Mammary epithelial cell (primary cell): ENCODE measurements around the gene DOK3.

Experiments used
- EZH2 ChIP-seq: IDR thresholded peaks from 2 replicates; pipeline ENCODE4 v1.6.1; 2012; ENCODE audit warnings: low read length, inconsistent platforms, borderline replicate concordance
- TF ChIP-seq, protein P1 (sequence below), 2 donors: IDR thresholded peaks in 1 of 2; conservative IDR thresholded peaks in 1 of 2; 2 replicates each; pipeline ENCODE4 v1.5.1; 2011 to 2012; ENCODE audit warnings: inconsistent platforms in 2 of 2, low read length in 2 of 2, mild to moderate bottlenecking in 2 of 2, control low read depth in 1 of 2, low read depth in 1 of 2; ENCODE audit not compliant: insufficient read depth in 1 of 2; ENCODE audit errors: extremely low read depth in 1 of 2

GRCh38 chr5:177452688-177453638, 56.7 kb downstream of the DOK3 start:
- TF ChIP-seq, protein P1, sequence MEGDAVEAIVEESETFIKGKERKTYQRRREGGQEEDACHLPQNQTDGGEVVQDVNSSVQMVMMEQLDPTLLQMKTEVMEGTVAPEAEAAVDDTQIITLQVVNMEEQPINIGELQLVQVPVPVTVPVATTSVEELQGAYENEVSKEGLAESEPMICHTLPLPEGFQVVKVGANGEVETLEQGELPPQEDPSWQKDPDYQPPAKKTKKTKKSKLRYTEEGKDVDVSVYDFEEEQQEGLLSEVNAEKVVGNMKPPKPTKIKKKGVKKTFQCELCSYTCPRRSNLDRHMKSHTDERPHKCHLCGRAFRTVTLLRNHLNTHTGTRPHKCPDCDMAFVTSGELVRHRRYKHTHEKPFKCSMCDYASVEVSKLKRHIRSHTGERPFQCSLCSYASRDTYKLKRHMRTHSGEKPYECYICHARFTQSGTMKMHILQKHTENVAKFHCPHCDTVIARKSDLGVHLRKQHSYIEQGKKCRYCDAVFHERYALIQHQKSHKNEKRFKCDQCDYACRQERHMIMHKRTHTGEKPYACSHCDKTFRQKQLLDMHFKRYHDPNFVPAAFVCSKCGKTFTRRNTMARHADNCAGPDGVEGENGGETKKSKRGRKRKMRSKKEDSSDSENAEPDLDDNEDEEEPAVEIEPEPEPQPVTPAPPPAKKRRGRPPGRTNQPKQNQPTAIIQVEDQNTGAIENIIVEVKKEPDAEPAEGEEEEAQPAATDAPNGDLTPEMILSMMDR (conservative IDR thresholded peaks at IDR 0.05 in 1 of 2, IDR thresholded peaks at IDR 0.05 in 1 of 2; ENCODE audit: extremely low read depth in 1 of 2, insufficient read depth in 1 of 2, low read depth in 1 of 2, low read length in 2 of 2) = peak; percentile 1 to 8
- TF ChIP-seq EZH2 = no peak
